ENCODE data around the gene PKDREJ.

DNA sequence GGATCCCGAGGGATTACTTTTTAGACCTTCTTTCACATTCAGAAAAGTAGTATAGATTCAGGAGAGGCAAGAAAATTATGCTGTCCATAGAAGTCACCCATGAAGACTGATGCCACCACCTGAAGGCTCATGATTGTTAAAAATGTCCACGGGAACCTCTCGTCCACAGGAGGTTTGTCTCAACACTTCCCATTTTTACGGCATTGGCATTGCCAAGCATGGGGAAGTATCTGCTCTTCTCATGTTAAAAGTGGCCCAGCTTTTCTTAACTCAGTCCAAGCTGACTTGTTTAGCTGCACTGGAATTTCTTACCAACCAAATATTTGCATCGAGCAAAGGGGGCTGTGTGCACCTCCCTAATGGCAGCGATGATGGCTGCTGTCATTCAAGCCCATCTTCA, 22.6 kb downstream of the PKDREJ start:
- TF ChIP-seq, protein P1, sequence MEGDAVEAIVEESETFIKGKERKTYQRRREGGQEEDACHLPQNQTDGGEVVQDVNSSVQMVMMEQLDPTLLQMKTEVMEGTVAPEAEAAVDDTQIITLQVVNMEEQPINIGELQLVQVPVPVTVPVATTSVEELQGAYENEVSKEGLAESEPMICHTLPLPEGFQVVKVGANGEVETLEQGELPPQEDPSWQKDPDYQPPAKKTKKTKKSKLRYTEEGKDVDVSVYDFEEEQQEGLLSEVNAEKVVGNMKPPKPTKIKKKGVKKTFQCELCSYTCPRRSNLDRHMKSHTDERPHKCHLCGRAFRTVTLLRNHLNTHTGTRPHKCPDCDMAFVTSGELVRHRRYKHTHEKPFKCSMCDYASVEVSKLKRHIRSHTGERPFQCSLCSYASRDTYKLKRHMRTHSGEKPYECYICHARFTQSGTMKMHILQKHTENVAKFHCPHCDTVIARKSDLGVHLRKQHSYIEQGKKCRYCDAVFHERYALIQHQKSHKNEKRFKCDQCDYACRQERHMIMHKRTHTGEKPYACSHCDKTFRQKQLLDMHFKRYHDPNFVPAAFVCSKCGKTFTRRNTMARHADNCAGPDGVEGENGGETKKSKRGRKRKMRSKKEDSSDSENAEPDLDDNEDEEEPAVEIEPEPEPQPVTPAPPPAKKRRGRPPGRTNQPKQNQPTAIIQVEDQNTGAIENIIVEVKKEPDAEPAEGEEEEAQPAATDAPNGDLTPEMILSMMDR (IDR thresholded peaks at IDR 0.05 in 4 of 5, conservative IDR thresholded peaks at IDR 0.05 in 1 of 5), result no peak
- no peak for TF ChIP-seq POLR2A (IDR thresholded peaks at IDR 0.05)
